Endothelial cell of umbilical vein (primary cell): ENCODE results near the gene KCTD16. TPM values are rescaled to one million over a fixed set of nuclear protein-coding genes. Genes with fewer than 3 reads are reported as not detected.

ENCODE experiments used
- BruUV-seq: library from RNA; stranded (reverse); fragments of 400-500 nt; replicated peaks from 2 replicates; lab custom pipeline; 2021; lab: Mats Ljungman, UMichigan
- CTCF ChIA-PET: fragments of 300-600, 350-600 bp; sonication (Branson Sonifier 250); formaldehyde crosslinking; loops from one replicate; lab custom pipeline; 2021; ENCODE audit warnings: antibody characterized with exemption, inconsistent platforms; lab: Charles Lee
- POLR2A ChIA-PET: fragments of 300-600, 350-600 bp; sonication (Branson Sonifier 250); formaldehyde crosslinking; loops from one replicate; lab custom pipeline; 2021; ENCODE audit warnings: antibody characterized with exemption, inconsistent platforms; lab: Charles Lee
- DNase-seq: peaks from one replicate; pipeline ENCODE4 v3.0.0-alpha.2; 2011; ENCODE audit warnings: low read depth, low spot score
- FAIRE-seq: peaks from 2 replicates; lab custom pipeline; 2011; peaks lifted over from hg19 to GRCh38; lab: Jason Lieb, UNC
- H2AFZ ChIP-seq: 2 replicates; pipeline ENCODE4 v1.6.0; 2012; ENCODE audit warnings: low read depth, low read length, control low read depth, inconsistent platforms
- H3K27ac ChIP-seq: 2 replicates; pipeline ENCODE4 v1.5.1; 2011; ENCODE audit warnings: low read depth, mild to moderate bottlenecking, control low read depth, low read length, moderate library complexity; ENCODE audit not compliant: insufficient read depth
- H3K27me3 ChIP-seq, 2 experiments: 2 replicates each; pipeline versions ENCODE4 v1.6.0 to v1.6.1; 2011; ENCODE audit warnings: low read length in 2 of 2, mixed read lengths in 1 of 2; ENCODE audit not compliant: control insufficient read depth in 2 of 2, insufficient read depth in 2 of 2
- H3K36me3 ChIP-seq, 2 experiments: 2 replicates in 1 of 2; 3 replicates in 1 of 2; pipeline ENCODE4 v1.5.1; 2011; ENCODE audit warnings: low read length in 2 of 2, mild to moderate bottlenecking in 1 of 2, moderate library complexity in 1 of 2; ENCODE audit not compliant: control insufficient read depth in 2 of 2, insufficient read depth in 2 of 2; ENCODE audit errors: extremely low read depth in 1 of 2
- H3K4me1 ChIP-seq: 3 replicates; pipeline ENCODE4 v1.5.1; 2011; ENCODE audit warnings: mild to moderate bottlenecking, low read length; ENCODE audit not compliant: control insufficient read depth, insufficient read depth; ENCODE audit errors: extremely low read depth
- H3K4me2 ChIP-seq: 2 replicates; pipeline ENCODE4 v1.6.1; 2011; ENCODE audit warnings: low read length, control low read depth, mixed read lengths; ENCODE audit not compliant: insufficient read depth
- H3K4me3 ChIP-seq, 3 experiments: fragments of 200-600 bp in 1 of 3; sonication (generic), shearing (Covaris generic) in 1 of 3; replicated peaks in 1 of 3; 2 replicates each; pipeline ENCODE4 v1.5.1; 2011 to 2016; ENCODE audit warnings: control low read depth in 3 of 3, low read length in 3 of 3, mild to moderate bottlenecking in 2 of 3, inconsistent platforms in 1 of 3, low read depth in 1 of 3, moderate library complexity in 1 of 3; ENCODE audit not compliant: insufficient read depth in 1 of 3
- H3K79me2 ChIP-seq: 2 replicates; pipeline ENCODE4 v1.6.0; 2012; ENCODE audit warnings: low read length, inconsistent platforms; ENCODE audit not compliant: control insufficient read depth, insufficient read depth
- H3K9ac ChIP-seq: replicated peaks from 2 replicates; pipeline ENCODE3; 2011; ENCODE audit warnings: low read length, control low read depth; ENCODE audit not compliant: insufficient read depth; ENCODE audit errors: extremely low read depth
- H3K9me1 ChIP-seq: replicated peaks from 3 replicates; pipeline ENCODE4 v1.6.0; 2011; ENCODE audit warnings: mild to moderate bottlenecking, low read length; ENCODE audit not compliant: control insufficient read depth, insufficient read depth; ENCODE audit errors: extremely low read depth
- H3K9me3 ChIP-seq: replicated peaks from 2 replicates; pipeline ENCODE4 v1.5.1; 2012; ENCODE audit warnings: low read length, inconsistent platforms; ENCODE audit not compliant: control insufficient read depth, insufficient read depth
- H4K20me1 ChIP-seq: replicated peaks from 2 replicates; pipeline ENCODE3; 2011; ENCODE audit warnings: mild to moderate bottlenecking, low read length; ENCODE audit not compliant: control insufficient read depth, insufficient read depth; ENCODE audit errors: extremely low read depth
- EZH2 ChIP-seq: IDR thresholded peaks from 2 replicates; pipeline ENCODE4 v1.6.1; 2012; ENCODE audit warnings: borderline replicate concordance, low read depth, mild to moderate bottlenecking, moderate library complexity, low read length, inconsistent platforms; ENCODE audit not compliant: severe bottlenecking
- FOS ChIP-seq: IDR thresholded peaks from 2 replicates; pipeline ENCODE4 v1.6.1; 2011; ENCODE audit warnings: mild to moderate bottlenecking, low read length, moderate library complexity, borderline replicate concordance; ENCODE audit not compliant: insufficient read depth
- GATA2 ChIP-seq: IDR thresholded peaks from 2 replicates; pipeline ENCODE4 v1.7.0; 2011; ENCODE audit warnings: low read depth, mild to moderate bottlenecking, moderate library complexity, mixed read lengths, low read length; ENCODE audit not compliant: insufficient read length, insufficient read depth
- JUN ChIP-seq: IDR thresholded peaks from 2 replicates; pipeline ENCODE4 v1.6.1; 2011; ENCODE audit warnings: borderline replicate concordance, low read depth; ENCODE audit not compliant: insufficient read length, insufficient read depth
- MYC ChIP-seq: IDR thresholded peaks from one replicate; pipeline ENCODE4 v1.6.1; 2011; ENCODE audit warnings: mild to moderate bottlenecking, low read depth, low read length
- POLR2A ChIP-seq: IDR thresholded peaks from 2 replicates; pipeline ENCODE4 v1.6.1; 2012; ENCODE audit warnings: low read depth, mild to moderate bottlenecking, control low read depth, low read length
- POLR2AphosphoS5 ChIP-seq: IDR thresholded peaks from 2 replicates; pipeline ENCODE4 v1.6.1; 2012; ENCODE audit warnings: low read depth, mild to moderate bottlenecking, control low read depth, low read length, moderate library complexity; ENCODE audit not compliant: insufficient read depth
- dilution Hi-C: fragments of 300-500 bp; cut with MboI; formaldehyde crosslinking; loops from one replicate; pipeline ENCODE4 v1.15.0; 2019; ENCODE audit warnings: low sequenced_read_pairs; ENCODE audit not compliant: extremely low pct_ligation_motif_present
- intact Hi-C: fragments of 100-400 bp; cut with micrococcal nuclease; formaldehyde crosslinking; loops from one replicate; pipeline ENCODE4 v1.10.0; 2022
- polyA plus RNA-seq, 4 experiments: library from polyadenylated mRNA; depleted of rRNA in 3 of 4; stranded (reverse) in 3 of 4; unstranded in 1 of 4; fragments of >200 nt; gene quantifications; 2 replicates each; pipeline versions ENCODE4 v1.2.1 to v1.2.3, GENCODE V29; 2011 to 2012; ENCODE audit warnings: missing spikeins in 1 of 4
- total RNA-seq: library from RNA; stranded (reverse); gene quantifications from 2 replicates; pipeline ENCODE4 v1.2.3, GENCODE V29; 2021
- TF ChIP-seq, protein P1 (sequence below), 2 donors: IDR thresholded peaks; 1 replicate in 1 of 2; 2 replicates in 1 of 2; pipeline ENCODE4 v1.5.1; 2011; ENCODE audit warnings: low read length in 2 of 2, mild to moderate bottlenecking in 2 of 2, moderate library complexity in 2 of 2, control low read depth in 1 of 2, inconsistent platforms in 1 of 2, low read depth in 1 of 2; ENCODE audit not compliant: insufficient read depth in 1 of 2; ENCODE audit errors: extremely low read depth in 1 of 2
- TF ChIP-seq, protein P2 (sequence below): IDR thresholded peaks from 2 replicates; pipeline ENCODE4 v1.6.1; 2011; ENCODE audit not compliant: insufficient read depth, insufficient read length

The KCTD16 gene
- total and polyA plus RNA-seq, 2 donors (not counting 3 experiments of a cell fraction or from before 2014, with no cell fraction given), result 0.21 to 0.49 TPM

DNA sequence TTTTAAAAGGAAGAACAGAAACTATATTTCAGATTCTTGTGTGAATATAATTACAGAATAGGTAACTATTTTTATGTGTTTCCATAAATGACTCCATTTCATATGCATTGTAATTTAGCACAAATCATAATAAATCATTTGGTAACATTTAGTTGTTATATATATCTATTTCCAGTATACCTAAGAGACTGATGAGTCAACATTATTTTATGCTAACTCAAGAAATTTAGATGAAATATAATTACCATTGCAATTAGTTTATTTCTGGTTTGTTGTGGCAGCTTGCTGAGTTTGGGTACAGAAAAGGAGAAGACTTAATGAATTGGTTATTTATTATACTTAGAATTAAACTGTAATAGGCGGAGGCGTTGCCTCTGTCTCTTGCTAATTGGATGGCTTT lies 314.9 kb downstream of the KCTD16 start:
- H3K4me1 ChIP-seq, result peaks cover 9% of the 10 kb centered on the region
- intact Hi-C loops, result no loop called here

More for the DNA sequence above, 314.9 kb downstream of the KCTD16 start:
- Histone ChIP-seq H3K4me3 (no peak overlapping the region), H3K9me3 (no peaks in the 10 kb centered on the region), H3K9ac (no peak overlapping the region), H3K27ac (no peak overlapping the region), H3K36me3 (no peaks in the 10 kb centered on the region), H3K4me2 (no peak overlapping the region), H3K27me3 (no peaks in the 10 kb centered on the region), H3K9me1 (no peaks in the 10 kb centered on the region), H2AFZ (no peak overlapping the region), H4K20me1 (no peaks in the 10 kb centered on the region), H3K79me2 (no peaks in the 10 kb centered on the region)
- dilution Hi-C loops, result no loop called here
- FAIRE-seq (no peak), DNase-seq (no peak)
- BruUV-seq, result no TSS peak
- CTCF ChIA-PET, result no interaction called here
- POLR2A ChIA-PET, result no interaction called here
- TF ChIP-seq MYC, result no peak
- no peak for TF ChIP-seq EZH2
- TF ChIP-seq, protein P1, sequence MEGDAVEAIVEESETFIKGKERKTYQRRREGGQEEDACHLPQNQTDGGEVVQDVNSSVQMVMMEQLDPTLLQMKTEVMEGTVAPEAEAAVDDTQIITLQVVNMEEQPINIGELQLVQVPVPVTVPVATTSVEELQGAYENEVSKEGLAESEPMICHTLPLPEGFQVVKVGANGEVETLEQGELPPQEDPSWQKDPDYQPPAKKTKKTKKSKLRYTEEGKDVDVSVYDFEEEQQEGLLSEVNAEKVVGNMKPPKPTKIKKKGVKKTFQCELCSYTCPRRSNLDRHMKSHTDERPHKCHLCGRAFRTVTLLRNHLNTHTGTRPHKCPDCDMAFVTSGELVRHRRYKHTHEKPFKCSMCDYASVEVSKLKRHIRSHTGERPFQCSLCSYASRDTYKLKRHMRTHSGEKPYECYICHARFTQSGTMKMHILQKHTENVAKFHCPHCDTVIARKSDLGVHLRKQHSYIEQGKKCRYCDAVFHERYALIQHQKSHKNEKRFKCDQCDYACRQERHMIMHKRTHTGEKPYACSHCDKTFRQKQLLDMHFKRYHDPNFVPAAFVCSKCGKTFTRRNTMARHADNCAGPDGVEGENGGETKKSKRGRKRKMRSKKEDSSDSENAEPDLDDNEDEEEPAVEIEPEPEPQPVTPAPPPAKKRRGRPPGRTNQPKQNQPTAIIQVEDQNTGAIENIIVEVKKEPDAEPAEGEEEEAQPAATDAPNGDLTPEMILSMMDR (IDR thresholded peaks at IDR 0.05; ENCODE audit: extremely low read depth in 1 of 2, insufficient read depth in 1 of 2, low read depth in 1 of 2, low read length in 2 of 2), result no peak
- no peak for TF ChIP-seq POLR2A
- TF ChIP-seq GATA2, result no peak
- TF ChIP-seq POLR2AphosphoS5, result no peak
- TF ChIP-seq, protein P2, sequence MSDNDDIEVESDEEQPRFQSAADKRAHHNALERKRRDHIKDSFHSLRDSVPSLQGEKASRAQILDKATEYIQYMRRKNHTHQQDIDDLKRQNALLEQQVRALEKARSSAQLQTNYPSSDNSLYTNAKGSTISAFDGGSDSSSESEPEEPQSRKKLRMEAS, result no peak
- no peak for TF ChIP-seq FOS
- no peak for TF ChIP-seq JUN
